Heart right ventricle (tissue), 16 donors: Measurements from ENCODE around the gene DOHH. TPM values are rescaled to one million over a fixed set of nuclear protein-coding genes. Genes with fewer than 3 reads are reported as not detected.

ENCODE experiments used
- ATAC-seq, 8 donors: fragments of 200-7000 bp; cut with Tn5 transposase; one replicate each; pipeline ENCODE4 v1.9.1; 2020; ENCODE audit warnings: mild to moderate bottlenecking in 8 of 8, moderate library complexity in 8 of 8, moderate number of reproducible peaks in 1 of 8
- DNase-seq, 2 donors: peaks; one replicate each; pipeline ENCODE4 v3.0.0-alpha.2; 2020
- H3K27ac ChIP-seq, 10 donors: fragments of 200-600 bp; sonication (generic) in 2 of 10; one replicate each; pipeline versions ENCODE4 v1.5.0 to v1.8.0; 2020 to 2022; ENCODE audit warnings: mild to moderate bottlenecking in 3 of 10
- H3K27me3 ChIP-seq, 7 donors: fragments of 200-600 bp; one replicate each; pipeline ENCODE4 v1.8.0; 2021 to 2022; ENCODE audit warnings: mild to moderate bottlenecking in 2 of 7
- H3K36me3 ChIP-seq, 9 donors: fragments of 200-600 bp; sonication (generic) in 1 of 9; one replicate each; pipeline versions ENCODE4 v1.5.0 to v1.8.0; 2020 to 2022; ENCODE audit warnings: mild to moderate bottlenecking in 2 of 9
- H3K4me1 ChIP-seq, 9 donors: fragments of 200-600 bp; sonication (generic) in 1 of 9; one replicate each; pipeline versions ENCODE4 v1.5.0 to v1.8.0; 2020 to 2022; ENCODE audit warnings: mild to moderate bottlenecking in 4 of 9
- H3K4me3 ChIP-seq, 10 donors: fragments of 200-600 bp; sonication (generic) in 2 of 10; one replicate each; pipeline versions ENCODE4 v1.5.0 to v1.8.0; 2020 to 2022; ENCODE audit warnings: mild to moderate bottlenecking in 7 of 10, moderate library complexity in 2 of 10
- H3K9me3 ChIP-seq, 11 donors: fragments of 200-600 bp in 10 of 11; sonication (generic) in 2 of 11; one replicate each; pipeline versions ENCODE4 v1.5.0 to v1.8.0; 2013 to 2022; ENCODE audit warnings: mild to moderate bottlenecking in 2 of 11, control low read depth in 1 of 11, moderate library complexity in 1 of 11
- WGBS, 2 donors: extraction: QIAGEN DNeasy Blood & Tissue Kit; methylation state at CpG; one replicate each; pipeline ENCODE4 v1.1.7; 2013; ENCODE audit warnings: inconsistent platforms in 1 of 2; 5-methylcytosine and 5-hydroxymethylcytosine counted together
- intact Hi-C, 10 donors: fragments of 100-400 bp; cut with DNase I; formaldehyde crosslinking; loops; one replicate each; pipeline versions ENCODE4 v1.11.1 to v1.14.2; 2022
- polyA plus RNA-seq, 2 donors: library from polyadenylated mRNA; stranded (reverse); fragments of 200-250 nt; gene quantifications; one replicate each; pipeline ENCODE4 v1.2.3, GENCODE V29; 2013
- total RNA-seq, 10 donors: library from RNA; stranded (reverse); fragmentation: NEBNext Ultra II Directional in 3 of 10; extraction: Animal tissue kit (Norgen Biotek cat#: 25700) in 3 of 10; gene quantifications; one replicate each; pipeline versions ENCODE4 v1.2.1 to v1.2.4, GENCODE V29; 2021 to 2023
- TF ChIP-seq, protein P1 (sequence below), 9 donors: fragments of 200-600 bp; sonication (generic) in 2 of 9; IDR thresholded peaks; one replicate each; pipeline versions ENCODE4 v1.5.0 to v1.8.0; 2021 to 2022; ENCODE audit warnings: antibody characterized with exemption in 9 of 9, mild to moderate bottlenecking in 5 of 9, moderate library complexity in 1 of 9
- donor health status: Arrhythmogenic right ventricular cardiomyopathy.
- donor health status: ischemic (EF 13 %, LVEDD 7.1; RV severe dilation, severe dysfunction).
- donor health status: healthy with polysubstance abuse.
- donor health status: DM: no; HTN: yes; CAD: no.
- donor health status: DM: no; HTN: no; CAD: no.
- donor health status: ischemic (EF 25% LVEDD 6.9; RV normal size, moderate dysfunction).
- donor health status: ischemic (EF 25% LVEDD 5.7; RV mildly dilated, moderate dysfunction).
- donor health status: healthy.
- donor health status: DM: yes; HTN: yes; CAD: no.
- donor health status: Ischemic cardiomyopathy.
- donor health status: ischemic (EF 35%, LVEDD 5.7; RV mildly dilated, moderate dysfunction).
- donor health status: nonischemic (EF 11% LVEDD 7.7; RV severe dilation, severe dysfunction).
- donor health status: DM: yes; HTN: yes; CAD: no.
- donor health status: PGD.
- donor health status: ischemic (EF 29% LVEDD 5.4; RV normal size, mild dysfunction).
- donor health status: nonischemic (EF 23%, LVEDD 6.1; RV moderate dilation, normal function).

The DOHH gene
- total and polyA plus RNA-seq, 12 donors = 7.2 to 30.4 (median 10.3) TPM

- no peak overlapping the region for H3K27ac ChIP-seq
- peaks cover 3 to 26% (median 22%) of the 10 kb centered on the region in 7 donors for H3K27me3 ChIP-seq
- H3K4me1 ChIP-seq = peaks cover under 1 to 10% (median 6%) of the 10 kb centered on the region in 9 donors
- H3K4me3 ChIP-seq = no peak overlapping the region
- intact Hi-C loops = loop anchor here in 3 of 10 donors (2.0 to 5.0 kb wide), 3 partner anchors 152 to 170 kb away; no protein-coding TSS in a partner anchor
- no peaks in the 10 kb centered on the region for H3K36me3 ChIP-seq
- DNase-seq (no peak), ATAC-seq (no peak)
- TF ChIP-seq, protein P1, sequence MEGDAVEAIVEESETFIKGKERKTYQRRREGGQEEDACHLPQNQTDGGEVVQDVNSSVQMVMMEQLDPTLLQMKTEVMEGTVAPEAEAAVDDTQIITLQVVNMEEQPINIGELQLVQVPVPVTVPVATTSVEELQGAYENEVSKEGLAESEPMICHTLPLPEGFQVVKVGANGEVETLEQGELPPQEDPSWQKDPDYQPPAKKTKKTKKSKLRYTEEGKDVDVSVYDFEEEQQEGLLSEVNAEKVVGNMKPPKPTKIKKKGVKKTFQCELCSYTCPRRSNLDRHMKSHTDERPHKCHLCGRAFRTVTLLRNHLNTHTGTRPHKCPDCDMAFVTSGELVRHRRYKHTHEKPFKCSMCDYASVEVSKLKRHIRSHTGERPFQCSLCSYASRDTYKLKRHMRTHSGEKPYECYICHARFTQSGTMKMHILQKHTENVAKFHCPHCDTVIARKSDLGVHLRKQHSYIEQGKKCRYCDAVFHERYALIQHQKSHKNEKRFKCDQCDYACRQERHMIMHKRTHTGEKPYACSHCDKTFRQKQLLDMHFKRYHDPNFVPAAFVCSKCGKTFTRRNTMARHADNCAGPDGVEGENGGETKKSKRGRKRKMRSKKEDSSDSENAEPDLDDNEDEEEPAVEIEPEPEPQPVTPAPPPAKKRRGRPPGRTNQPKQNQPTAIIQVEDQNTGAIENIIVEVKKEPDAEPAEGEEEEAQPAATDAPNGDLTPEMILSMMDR (IDR thresholded peaks at IDR 0.05) = no peak
- WGBS, 2 donors = 88 to 91% methylated on average over 2 of the region's 2 CpGs
- H3K9me3 ChIP-seq = no peaks in the 10 kb centered on the region
Observed at GRCh38 chr19:3476830-3477229, 23.6 kb downstream of the DOHH start.

DNA sequence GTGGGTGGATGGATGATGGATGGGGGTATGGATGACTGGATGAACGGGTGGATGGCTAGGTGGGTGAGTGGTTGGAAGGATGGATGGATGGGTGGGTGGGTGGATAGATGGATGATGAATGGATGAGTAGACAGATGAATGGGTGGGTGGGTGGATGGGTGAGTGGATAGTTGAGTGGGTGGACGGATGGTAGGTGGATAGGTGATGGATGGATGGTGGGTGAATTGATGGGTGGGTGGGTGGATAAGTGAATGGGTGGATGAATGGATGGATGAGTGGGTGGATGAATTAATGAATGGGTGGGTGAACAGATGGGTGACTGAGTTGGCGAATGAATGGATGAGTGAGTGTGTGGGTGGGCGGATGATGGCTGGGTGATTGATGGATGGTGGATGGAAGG is 25.0 kb downstream of the DOHH start:
- Histone ChIP-seq H3K27ac (no peak overlapping the region), H3K27me3 (peaks cover 0 to 12% (median 8%) of the 10 kb centered on the region in 7 donors), H3K36me3 (no peaks in the 10 kb centered on the region), H3K4me1 (peaks cover 3 to 13% (median 6%) of the 10 kb centered on the region in 9 donors), H3K9me3 (no peaks in the 10 kb centered on the region), H3K4me3 (no peak overlapping the region)
- ATAC-seq = no peak
- 84 to 91% methylated on average over 4 of the region's 4 CpGs for WGBS, 2 donors
- TF ChIP-seq, protein P1 (IDR thresholded peaks at IDR 0.05) = no peak
- no peak for DNase-seq
- intact Hi-C loops = loop anchor here in 2 of 10 donors (2.0 to 5.0 kb wide), 3 partner anchors 149 to 168 kb away; no protein-coding TSS in a partner anchor

- WGBS, 2 donors = 85 to 86% methylated on average over 2 of the region's 2 CpGs
- intact Hi-C loops = loop anchor here in 4 of 10 donors (2.0 to 5.0 kb wide), 5 partner anchors 37 to 167 kb away; no protein-coding TSS in a partner anchor
- DNase-seq = no peak
- Histone ChIP-seq H3K27ac (no peak overlapping the region), H3K4me1 (peaks cover 5 to 16% (median 6%) of the 10 kb centered on the region in 9 donors), H3K36me3 (no peaks in the 10 kb centered on the region), H3K9me3 (no peaks in the 10 kb centered on the region), H3K27me3 (peaks cover 0 to 6% (median 3%) of the 10 kb centered on the region in 7 donors), H3K4me3 (no peak overlapping the region)
- no peak for ATAC-seq
- TF ChIP-seq, protein P1 (IDR thresholded peaks at IDR 0.05) = no peak
Observed at GRCh38 chr19:3474614-3475013, 25.9 kb downstream of the DOHH start.

GRCh38 chr19:3474010-3474409 is 26.5 kb downstream of the DOHH start:
- peaks cover 5 to 22% (median 7%) of the 10 kb centered on the region in 9 donors for H3K4me1 ChIP-seq
- H3K4me3 ChIP-seq = no peak overlapping the region
- DNase-seq (no peak), ATAC-seq (no peak)
- no peaks in the 10 kb centered on the region for H3K36me3 ChIP-seq
- TF ChIP-seq, protein P1 (IDR thresholded peaks at IDR 0.05) = no peak
- no peak overlapping the region for H3K27ac ChIP-seq
- intact Hi-C loops = loop anchor here in 4 of 10 donors (2.0 to 5.0 kb wide), 4 partner anchors 37 to 167 kb away; no protein-coding TSS in a partner anchor
- 79 to 83% methylated on average over 8 of the region's 8 CpGs for WGBS, 2 donors
- no peaks in the 10 kb centered on the region for H3K9me3 ChIP-seq
- H3K27me3 ChIP-seq = peaks cover 0 to 5% (median 0%) of the 10 kb centered on the region in 7 donors
